Fibroblast of gingiva (primary cell): ENCODE data around the gene CYP39A1.

ENCODE experiments used
- DNase-seq: peaks from one replicate; pipeline ENCODE4 v3.0.0-alpha.2; 2011; ENCODE audit warnings: low read depth

The CYP39A1 gene

GRCh38 chr6:46590765-46591164 lies 61.9 kb downstream of the CYP39A1 start:
- DNase-seq, result no peak

- no peak for DNase-seq
These were observed 65.7 kb downstream of the CYP39A1 start for GRCh38 chr6:46586906-46587305.

DNA sequence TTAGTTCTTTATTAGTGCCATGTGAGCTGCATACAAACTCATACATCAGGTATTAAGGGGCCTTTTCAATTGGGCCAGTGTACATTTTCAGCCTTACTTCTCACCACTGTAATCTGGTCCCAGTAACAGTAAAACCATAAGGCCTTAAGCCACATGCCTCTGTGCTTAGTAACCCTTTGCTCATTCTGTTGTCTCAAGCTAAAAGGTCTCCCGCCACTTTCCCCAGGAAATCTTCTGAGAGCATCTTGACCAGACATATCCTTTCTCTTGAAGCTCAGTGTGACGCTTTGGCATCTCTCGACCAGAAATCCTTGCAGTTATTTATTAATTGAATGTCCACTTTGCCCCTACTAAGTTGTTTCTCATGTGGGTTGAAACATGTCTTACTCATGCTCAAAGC lies 68.0 kb downstream of the CYP39A1 start:
- no peak for DNase-seq

GRCh38 chr6:46583721-46584120 lies 68.9 kb downstream of the CYP39A1 start:
- peak; percentile 20 for DNase-seq

- DNase-seq, result peak; percentile 47
These were observed 69.5 kb downstream of the CYP39A1 start for GRCh38 chr6:46583081-46583480.

- DNase-seq, result no peak
These were observed 71.0 kb downstream of the CYP39A1 start for GRCh38 chr6:46581459-46582177.

DNA sequence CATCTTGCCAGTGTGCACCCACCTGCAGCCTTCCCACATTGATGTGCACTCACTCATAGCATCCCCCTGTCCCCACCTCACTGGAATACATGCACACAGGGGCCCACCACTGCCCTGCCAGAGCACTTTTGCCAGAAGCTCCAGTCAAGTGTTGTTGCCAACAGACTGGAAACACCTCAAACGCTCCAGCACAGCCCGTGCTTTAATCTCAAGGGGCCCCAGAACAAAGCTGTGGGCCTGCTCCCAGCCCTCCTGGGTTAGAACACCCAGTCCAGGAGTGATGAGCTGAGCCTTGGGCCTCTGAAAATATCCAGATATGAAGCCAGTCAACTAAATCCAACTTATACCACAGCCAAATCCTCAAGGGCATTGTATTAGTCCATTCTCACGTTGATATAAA lies 77.1 kb downstream of the CYP39A1 start:
- DNase-seq, result no peak

DNA sequence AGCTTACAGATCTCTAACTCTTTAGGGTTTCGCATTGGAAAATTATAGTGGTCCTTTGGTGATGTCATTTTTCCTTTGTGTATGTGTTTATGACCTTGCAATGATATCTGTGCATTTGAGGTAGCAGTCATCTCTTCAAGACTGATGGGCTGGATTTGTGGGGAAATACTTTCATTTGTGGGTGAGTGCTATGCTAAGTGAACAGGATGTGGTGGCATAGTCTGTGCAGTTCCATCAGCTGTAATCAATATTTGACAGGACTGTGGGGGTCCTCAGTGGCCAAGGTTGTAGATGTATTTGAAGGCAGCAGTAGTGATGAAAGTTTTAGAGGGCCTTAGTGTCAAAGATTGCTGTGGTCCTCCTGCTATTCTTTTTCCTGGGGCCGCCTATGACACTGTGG lies 79.5 kb downstream of the CYP39A1 start:
- no peak for DNase-seq

- no peak for DNase-seq
These were observed 87.1 kb downstream of the CYP39A1 start for GRCh38 chr6:46565531-46565930.

- DNase-seq, result no peak
These were observed 88.7 kb downstream of the CYP39A1 start for GRCh38 chr6:46563924-46564323.

DNA sequence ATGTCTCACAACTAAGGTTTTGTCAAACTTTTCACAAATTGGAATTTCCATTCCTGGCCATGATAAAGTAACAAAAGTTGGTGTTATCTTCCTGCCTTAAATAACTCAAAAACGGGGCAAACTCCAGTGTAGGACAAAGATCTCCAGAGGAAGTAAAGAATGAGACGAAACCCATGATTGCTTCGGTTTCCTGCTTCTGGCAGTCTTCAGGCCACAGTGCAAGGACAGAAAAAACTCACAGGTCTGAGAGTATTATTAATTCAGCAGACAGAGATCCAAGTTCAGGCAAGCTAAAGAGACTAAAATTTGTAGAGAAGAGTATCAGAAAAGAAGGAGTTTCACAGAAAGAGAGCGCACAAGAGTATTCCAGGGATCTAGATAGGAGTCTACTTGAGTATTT lies 96.6 kb downstream of the CYP39A1 start:
- no peak for DNase-seq

GRCh38 chr6:46555129-46555528 lies 97.5 kb downstream of the CYP39A1 start:
- DNase-seq, result no peak

- DNase-seq, result no peak
These were observed 103.5 kb downstream of the CYP39A1 start for GRCh38 chr6:46549155-46549554.

GRCh38 chr6:46541556-46541955 lies 111.1 kb downstream of the CYP39A1 start:
- DNase-seq, result no peak

- no peak for DNase-seq
These were observed 112.8 kb downstream of the CYP39A1 start for GRCh38 chr6:46539866-46540265.

GRCh38 chr6:46538800-46539480 lies 113.7 kb downstream of the CYP39A1 start:
- no peak for DNase-seq

DNA sequence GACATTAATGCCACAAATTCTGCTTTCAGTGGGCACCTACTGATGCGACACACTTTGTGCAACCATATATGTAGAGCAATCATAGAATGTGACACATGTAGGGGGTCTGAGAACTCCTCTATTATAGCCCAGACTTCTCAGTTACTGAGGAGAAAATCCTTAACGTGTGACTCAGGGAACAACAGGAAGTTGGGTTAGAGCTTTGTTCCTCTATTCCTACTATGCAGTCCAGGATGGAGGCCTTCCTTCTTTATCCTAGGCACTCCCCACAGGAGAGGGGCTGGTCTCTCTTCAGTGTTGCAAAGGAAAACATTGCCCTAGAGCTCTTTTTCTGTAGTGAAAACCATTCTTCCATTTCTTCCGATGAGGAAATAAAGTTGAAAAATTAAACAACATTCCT lies 121.7 kb downstream of the CYP39A1 start:
- no peak for DNase-seq

GRCh38 chr6:46528961-46529750 lies 123.5 kb downstream of the CYP39A1 start:
- no peak for DNase-seq

GRCh38 chr6:46526607-46527006 lies 126.0 kb downstream of the CYP39A1 start:
- no peak for DNase-seq

- no peak for DNase-seq
These were observed 127.0 kb downstream of the CYP39A1 start for GRCh38 chr6:46525583-46525982.

DNA sequence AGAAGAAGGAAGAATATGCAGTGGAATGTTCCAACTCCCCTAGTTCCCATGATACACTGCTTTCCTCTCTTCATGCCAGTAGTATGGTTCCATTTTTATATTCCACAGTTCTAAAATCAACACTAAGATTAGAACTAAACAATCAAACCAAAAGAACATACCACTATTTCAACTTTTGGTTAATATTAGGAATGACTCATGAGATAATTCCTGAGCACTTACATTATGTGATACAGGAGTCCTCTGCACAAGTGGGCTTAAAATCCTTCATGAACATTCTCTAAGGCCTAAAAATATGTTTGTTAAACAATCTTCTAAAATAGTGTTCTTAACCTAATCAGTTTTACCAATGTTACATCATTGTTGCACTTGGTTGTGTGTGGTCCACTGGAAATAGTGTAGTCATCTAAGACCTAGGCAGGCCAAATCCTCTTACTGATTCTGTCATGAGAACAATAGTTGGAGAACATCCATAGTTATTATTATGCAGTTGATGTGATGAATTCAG lies 131.1 kb downstream of the CYP39A1 start:
- DNase-seq, result peak; percentile 34

DNA sequence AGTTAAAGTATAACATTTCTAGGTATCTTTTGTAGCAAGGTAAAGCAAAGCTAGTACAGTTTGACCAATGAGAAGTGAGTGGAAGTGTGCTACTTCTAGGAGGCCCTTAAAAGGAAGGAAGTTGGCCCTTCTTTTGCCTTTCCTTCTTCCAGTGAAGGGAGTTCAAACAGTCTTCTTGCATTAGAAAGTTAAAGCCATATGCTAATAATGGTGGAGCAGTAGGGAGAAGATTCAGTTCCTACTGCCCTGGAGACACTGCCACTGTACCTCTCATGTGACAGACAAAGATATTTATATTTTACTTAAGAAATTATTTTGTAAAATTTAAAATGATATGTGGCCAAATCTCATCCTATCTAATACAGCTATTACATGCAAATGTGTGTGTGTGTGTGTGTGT lies 135.4 kb downstream of the CYP39A1 start:
- no peak for DNase-seq

DNA sequence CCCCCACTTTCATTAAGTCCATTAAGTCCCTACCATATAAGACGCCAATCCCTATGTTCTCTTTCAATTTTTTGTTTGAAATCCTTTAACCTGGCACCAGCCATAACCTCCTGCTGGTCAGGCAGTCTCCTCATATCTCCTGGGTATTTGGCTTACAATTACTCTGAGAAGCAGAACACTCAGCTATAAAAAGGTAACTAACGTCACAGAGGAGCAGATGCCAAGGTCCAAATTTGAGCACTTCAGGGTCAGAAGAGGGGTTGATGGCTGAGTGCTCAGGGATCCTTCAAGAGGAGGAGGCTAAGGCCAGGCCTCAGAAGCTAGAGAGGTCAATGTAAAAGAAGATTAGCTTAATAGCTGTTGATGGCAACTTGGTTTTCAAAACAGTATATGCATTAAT lies 139.1 kb downstream of the CYP39A1 start:
- DNase-seq, result no peak
